H7 (cell line): ENCODE results near the gene SMARCAD1. TPM values are rescaled to one million over a fixed set of nuclear protein-coding genes. Genes with fewer than 3 reads are reported as not detected.
"Not testable (repeated sequence)": the region's sequence is repeated elsewhere in the genome, so short reads cannot be mapped to it uniquely, and the experiment has no call there.

Experiments used
- DNase-seq: peaks from one replicate; pipeline ENCODE4 v3.0.0; 2012
- H3K27me3 ChIP-seq: 2 replicates; pipeline ENCODE4 v1.6.0; 2011; ENCODE audit warnings: mild to moderate bottlenecking, low read length; ENCODE audit not compliant: control insufficient read depth, insufficient read depth
- H3K36me3 ChIP-seq: replicated peaks from 2 replicates; pipeline ENCODE4 v1.5.1; 2011; ENCODE audit warnings: low read length; ENCODE audit not compliant: control insufficient read depth, insufficient read depth
- H3K4me3 ChIP-seq: 2 replicates; pipeline ENCODE4 v1.5.1; 2011; ENCODE audit warnings: low read depth, mild to moderate bottlenecking, control low read depth, low read length, moderate library complexity; ENCODE audit not compliant: insufficient read depth
- total RNA-seq: library from RNA; depleted of rRNA; stranded (reverse); fragments of >200 nt; shearing (Covaris generic); gene quantifications from 2 replicates; pipeline ENCODE4 v1.2.3, GENCODE V29; 2014; rRNA removed

Gene SMARCAD1
- total RNA-seq, 1 experiment from 2014 or later: 39.5 TPM

DNA sequence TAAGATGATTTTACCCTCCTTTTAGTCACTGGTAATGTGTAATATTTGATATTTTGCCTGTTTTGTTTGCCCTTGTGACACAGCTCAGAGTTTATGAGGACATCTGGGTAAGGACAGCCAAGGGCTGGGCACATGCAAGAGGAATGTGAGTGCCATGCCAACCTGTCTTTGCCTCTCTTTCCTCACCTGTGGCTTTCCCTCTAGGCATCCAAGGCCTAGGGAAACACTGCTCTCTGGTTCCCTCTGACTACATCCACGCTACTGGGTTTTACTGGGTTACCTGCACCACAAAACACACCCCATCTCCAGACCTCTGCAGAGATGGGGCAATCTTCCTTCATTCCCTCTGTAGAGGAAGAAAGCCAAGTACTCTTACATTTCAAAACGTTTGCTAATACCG is 127.3 kb downstream of the SMARCAD1 start:
- no peaks in the 10 kb centered on the region for H3K27me3 ChIP-seq
- DNase-seq: peak; percentile 17
- H3K4me3 ChIP-seq: no peak overlapping the region
- H3K36me3 ChIP-seq: no peaks in the 10 kb centered on the region

- Histone ChIP-seq H3K4me3 (no peak overlapping the region), H3K27me3 (no peaks in the 10 kb centered on the region), H3K36me3 (no peaks in the 10 kb centered on the region)
- no peak for DNase-seq
Measured at GRCh38 chr4:94336303-94336702, 128.6 kb downstream of the SMARCAD1 start.

- not testable (repeated sequence) for H3K27me3 ChIP-seq, DNase-seq, H3K36me3 ChIP-seq, H3K4me3 ChIP-seq
Measured at GRCh38 chr4:94336791-94337190, 129.1 kb downstream of the SMARCAD1 start.

DNA sequence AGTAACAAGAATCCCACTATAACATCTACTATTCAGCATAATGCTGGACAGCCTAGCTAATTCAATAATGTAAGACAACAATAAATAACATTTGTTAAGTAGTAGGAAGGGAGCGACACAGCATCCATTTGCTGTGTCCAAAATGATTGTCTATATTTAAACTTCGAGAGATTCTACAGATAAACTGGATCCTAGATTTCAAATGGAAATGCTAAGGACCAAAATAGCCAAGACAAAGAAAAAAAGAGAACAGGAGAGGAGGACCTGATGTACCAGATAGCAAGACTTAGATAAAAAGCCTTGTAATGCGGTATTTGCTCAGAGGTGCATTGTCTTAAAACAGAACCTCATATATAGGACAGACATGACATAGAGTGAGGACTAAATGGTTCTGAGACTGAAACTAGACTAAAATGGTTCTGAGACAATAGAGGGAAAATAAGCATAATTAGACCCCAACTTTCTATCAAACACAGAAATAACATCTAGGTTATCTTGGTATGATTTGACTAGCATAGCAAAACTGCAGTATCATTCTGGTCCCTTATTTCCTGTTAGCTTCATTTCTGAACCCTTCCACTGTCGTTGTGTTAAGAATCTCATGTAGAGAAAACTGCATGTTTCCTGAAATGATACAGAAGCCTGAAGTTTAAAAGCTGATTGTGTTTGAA is 131.2 kb downstream of the SMARCAD1 start:
- Histone ChIP-seq H3K27me3 (no peaks in the 10 kb centered on the region), H3K4me3 (no peak overlapping the region), H3K36me3 (no peaks in the 10 kb centered on the region)
- DNase-seq: no peak

DNA sequence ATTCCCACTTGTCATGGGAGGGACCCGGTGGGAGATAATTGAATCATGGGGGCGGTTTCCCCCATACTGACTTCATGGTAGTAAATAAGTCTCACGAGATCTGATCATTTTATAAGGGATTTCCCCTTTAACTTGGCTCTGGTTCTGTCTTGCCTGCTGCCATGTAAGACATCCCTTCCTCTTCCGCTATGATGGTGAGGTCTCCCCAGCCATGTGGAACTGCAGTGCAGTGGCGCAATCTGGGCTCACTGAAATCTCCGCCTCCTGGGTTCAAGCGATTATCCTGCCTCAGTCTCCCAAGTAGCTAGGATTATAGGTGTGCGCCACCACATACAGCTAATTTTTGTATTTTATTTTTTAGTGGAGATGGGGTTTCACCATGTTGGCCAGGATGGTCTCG is 132.1 kb downstream of the SMARCAD1 start:
- H3K27me3 ChIP-seq: no peaks in the 10 kb centered on the region
- H3K4me3 ChIP-seq: no peak overlapping the region
- no peak for DNase-seq
- no peaks in the 10 kb centered on the region for H3K36me3 ChIP-seq

Other genes with a start within 250 kb of the SMARCAD1 start
- gene HPGDS, start 135.0 kb downstream of the SMARCAD1 start, total RNA-seq: 0.21 TPM in 1 of 2 replicates, not detected in the other
- 33.4 and 43.1 TPM in 2 replicates for gene PDLIM5, start 244.1 kb downstream of the SMARCAD1 start, total RNA-seq